Neural cell (in vitro differentiated cells): ENCODE measurements around the gene ERG28. TPM values are rescaled to one million over a fixed set of nuclear protein-coding genes. Genes with fewer than 3 reads are reported as not detected.

Experiments
- H2AFZ ChIP-seq: fragments of 200-600, 300-800 bp; sonication (generic), shearing (Covaris generic); 2 replicates; pipeline ENCODE4 v1.6.0; 2014; ENCODE audit warnings: low read depth, mild to moderate bottlenecking, antibody characterized with exemption, low read length, moderate library complexity
- H3F3A ChIP-seq: fragments of 200-600 bp; shearing (Covaris generic); 2 replicates; pipeline ENCODE4 v1.6.1; 2016; ENCODE audit warnings: mild to moderate bottlenecking, moderate library complexity, mixed read lengths, antibody characterized with exemption, low read length; ENCODE audit not compliant: insufficient read depth, poor library complexity, severe bottlenecking
- H3K27ac ChIP-seq: fragments of 200-600, 300-800 bp; sonication (generic), shearing (Covaris generic); 2 replicates; pipeline ENCODE4 v1.5.1; 2014; ENCODE audit warnings: mild to moderate bottlenecking, low read length, moderate library complexity
- H3K27me3 ChIP-seq: fragments of 300-800, 200-600 bp; sonication (generic), shearing (Covaris generic); 2 replicates; pipeline ENCODE4 v1.6.0; 2014; ENCODE audit warnings: mild to moderate bottlenecking, low read depth, low read length, moderate library complexity; ENCODE audit not compliant: insufficient read depth
- H3K36me3 ChIP-seq: fragments of 300-800, 200-600 bp; sonication (generic), shearing (Covaris generic); 2 replicates; pipeline ENCODE4 v1.5.1; 2014; ENCODE audit warnings: mild to moderate bottlenecking, antibody characterized with exemption, low read length, moderate library complexity; ENCODE audit not compliant: insufficient read depth
- H3K4me2 ChIP-seq: fragments of 300-800, 200-600 bp; sonication (generic), shearing (Covaris generic); 2 replicates; pipeline ENCODE4 v1.6.0; 2014; ENCODE audit warnings: mild to moderate bottlenecking, low read length
- H3K4me3 ChIP-seq: fragments of 300-800, 200-600 bp; sonication (generic), shearing (Covaris generic); 2 replicates; pipeline ENCODE4 v1.5.1; 2014; ENCODE audit warnings: mild to moderate bottlenecking, low read length, moderate library complexity
- H3K79me2 ChIP-seq: fragments of 200-600 bp; shearing (Covaris generic); replicated peaks from 2 replicates; pipeline ENCODE4 v1.6.0; 2014; ENCODE audit warnings: mild to moderate bottlenecking, low read length, moderate library complexity; ENCODE audit not compliant: insufficient read depth
- H3K9ac ChIP-seq: fragments of 300-800, 200-600 bp; sonication (generic), shearing (Covaris generic); 2 replicates; pipeline ENCODE4 v1.6.1; 2016; ENCODE audit warnings: mild to moderate bottlenecking, low read length, mixed read lengths
- H3K9me2 ChIP-seq: fragments of 200-600 bp; shearing (Covaris generic); 2 replicates; pipeline ENCODE4 v1.6.1; 2016; ENCODE audit warnings: mild to moderate bottlenecking, low read length, mixed read lengths; ENCODE audit not compliant: insufficient read depth
- H3K9me3 ChIP-seq: fragments of 200-600, 300-800 bp; sonication (generic), shearing (Covaris generic); 2 replicates; pipeline ENCODE4 v1.6.1; 2016; ENCODE audit warnings: mild to moderate bottlenecking, mixed run types, low read length, moderate library complexity, mixed read lengths
- H4K20me1 ChIP-seq: fragments of 200-600 bp; shearing (Covaris generic); 2 replicates; pipeline ENCODE4 v1.6.1; 2016; ENCODE audit warnings: mild to moderate bottlenecking, mixed run types; ENCODE audit not compliant: insufficient read depth
- EP300 ChIP-seq: fragments of 450-650 bp; conservative IDR thresholded peaks from 2 replicates; pipeline ENCODE4 v1.6.1; 2014; ENCODE audit warnings: antibody characterized with exemption, mild to moderate bottlenecking, moderate library complexity; ENCODE audit not compliant: poor library complexity, severe bottlenecking
- EZH2 ChIP-seq: fragments of 200-600, 300-800 bp; shearing (Covaris generic), sonication (generic); IDR thresholded peaks from 2 replicates; pipeline ENCODE4 v1.6.1; 2014; ENCODE audit warnings: antibody characterized with exemption, low read length, borderline replicate concordance, mild to moderate bottlenecking; ENCODE audit not compliant: insufficient read depth, poor library complexity, severe bottlenecking
- MXI1 ChIP-seq: fragments of 450-650 bp; conservative IDR thresholded peaks from 2 replicates; pipeline ENCODE4 v1.6.1; 2014; ENCODE audit warnings: antibody characterized with exemption, mild to moderate bottlenecking; ENCODE audit not compliant: poor library complexity, severe bottlenecking
- POLR2AphosphoS5 ChIP-seq: IDR thresholded peaks from 2 replicates; pipeline ENCODE4 v1.6.1; 2012
- RAD21 ChIP-seq: fragments of 450-650 bp; conservative IDR thresholded peaks from 2 replicates; pipeline ENCODE4 v1.6.1; 2014; ENCODE audit warnings: antibody characterized with exemption, mild to moderate bottlenecking, moderate library complexity
- SMC3 ChIP-seq: fragments of 450-650 bp; conservative IDR thresholded peaks from 2 replicates; pipeline ENCODE4 v1.6.1; 2014; ENCODE audit warnings: antibody characterized with exemption, mild to moderate bottlenecking, moderate library complexity; ENCODE audit not compliant: poor library complexity
- TAF1 ChIP-seq: IDR thresholded peaks from 2 replicates; pipeline ENCODE4 v1.6.1; 2012; ENCODE audit warnings: low read depth
- polyA plus RNA-seq: library from polyadenylated mRNA; depleted of rRNA; stranded (reverse); fragments of >200 nt; gene quantifications from 2 replicates; pipeline ENCODE4 v1.2.3, GENCODE V29; 2014
- TF ChIP-seq, protein P1 (sequence below): fragments of 450-650 bp; IDR thresholded peaks from 2 replicates; pipeline ENCODE4 v1.5.1; 2014; ENCODE audit warnings: antibody characterized with exemption, mild to moderate bottlenecking, moderate library complexity; ENCODE audit not compliant: poor library complexity, severe bottlenecking
- TF ChIP-seq, protein P2 (sequence below): IDR thresholded peaks from 2 replicates; pipeline ENCODE4 v1.6.1; 2012; ENCODE audit warnings: borderline replicate concordance

ERG28 gene
- polyA plus RNA-seq, 1 donor from 2014 or later = 23.4 TPM

DNA sequence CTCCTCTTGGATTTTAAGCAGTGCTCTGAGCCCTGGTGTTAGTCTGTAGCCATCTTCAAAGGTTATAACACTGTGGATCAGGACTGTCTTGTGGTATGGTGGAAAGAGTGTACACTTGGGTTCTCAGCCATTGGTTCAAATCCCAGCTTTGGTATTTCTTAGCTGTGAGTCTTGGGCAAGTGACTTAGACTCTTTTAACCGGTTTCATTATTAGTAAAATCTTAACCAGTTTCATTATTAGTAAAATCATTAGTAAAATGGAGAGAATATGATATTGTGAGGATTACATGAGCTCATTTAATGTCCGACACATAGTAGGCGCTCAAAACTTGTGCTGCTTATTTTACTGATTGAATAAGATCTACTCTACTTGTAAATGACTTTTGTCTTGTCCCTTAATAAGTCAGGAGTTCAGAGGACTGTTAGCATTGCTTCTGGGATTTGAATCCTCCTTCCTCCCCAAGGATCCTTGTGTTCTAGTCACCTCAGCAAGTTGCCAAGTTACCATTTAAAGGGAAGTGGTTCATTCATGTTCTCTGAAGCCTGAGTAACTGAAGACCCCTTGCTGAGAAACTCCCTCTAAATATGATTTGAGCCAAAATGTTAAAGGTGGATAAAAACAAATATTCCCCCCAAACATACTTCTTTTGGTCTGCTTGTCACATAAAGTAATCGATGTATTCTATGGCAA is 12.8 kb upstream of the ERG28 start:
- Histone ChIP-seq H2AFZ (no peak overlapping the region), H3K79me2 (no peaks in the 10 kb centered on the region), H3K9me2 (no peaks in the 10 kb centered on the region), H3K36me3 (peaks cover 16% of the 10 kb centered on the region), H3K27me3 (no peaks in the 10 kb centered on the region), H4K20me1 (no peaks in the 10 kb centered on the region), H3K9me3 (no peaks in the 10 kb centered on the region), H3K9ac (no peak overlapping the region), H3F3A (no peaks in the 10 kb centered on the region), H3K4me2 (no peak overlapping the region), H3K27ac (no peak overlapping the region), H3K4me3 (no peak overlapping the region)
- TF ChIP-seq, protein P1, sequence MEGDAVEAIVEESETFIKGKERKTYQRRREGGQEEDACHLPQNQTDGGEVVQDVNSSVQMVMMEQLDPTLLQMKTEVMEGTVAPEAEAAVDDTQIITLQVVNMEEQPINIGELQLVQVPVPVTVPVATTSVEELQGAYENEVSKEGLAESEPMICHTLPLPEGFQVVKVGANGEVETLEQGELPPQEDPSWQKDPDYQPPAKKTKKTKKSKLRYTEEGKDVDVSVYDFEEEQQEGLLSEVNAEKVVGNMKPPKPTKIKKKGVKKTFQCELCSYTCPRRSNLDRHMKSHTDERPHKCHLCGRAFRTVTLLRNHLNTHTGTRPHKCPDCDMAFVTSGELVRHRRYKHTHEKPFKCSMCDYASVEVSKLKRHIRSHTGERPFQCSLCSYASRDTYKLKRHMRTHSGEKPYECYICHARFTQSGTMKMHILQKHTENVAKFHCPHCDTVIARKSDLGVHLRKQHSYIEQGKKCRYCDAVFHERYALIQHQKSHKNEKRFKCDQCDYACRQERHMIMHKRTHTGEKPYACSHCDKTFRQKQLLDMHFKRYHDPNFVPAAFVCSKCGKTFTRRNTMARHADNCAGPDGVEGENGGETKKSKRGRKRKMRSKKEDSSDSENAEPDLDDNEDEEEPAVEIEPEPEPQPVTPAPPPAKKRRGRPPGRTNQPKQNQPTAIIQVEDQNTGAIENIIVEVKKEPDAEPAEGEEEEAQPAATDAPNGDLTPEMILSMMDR = no peak
- TF ChIP-seq RAD21 = no peak
- no peak for TF ChIP-seq EZH2
- no peak for TF ChIP-seq POLR2AphosphoS5
- TF ChIP-seq MXI1 = no peak
- TF ChIP-seq EP300 = no peak
- no peak for TF ChIP-seq SMC3
- no peak for TF ChIP-seq TAF1
- TF ChIP-seq, protein P2, sequence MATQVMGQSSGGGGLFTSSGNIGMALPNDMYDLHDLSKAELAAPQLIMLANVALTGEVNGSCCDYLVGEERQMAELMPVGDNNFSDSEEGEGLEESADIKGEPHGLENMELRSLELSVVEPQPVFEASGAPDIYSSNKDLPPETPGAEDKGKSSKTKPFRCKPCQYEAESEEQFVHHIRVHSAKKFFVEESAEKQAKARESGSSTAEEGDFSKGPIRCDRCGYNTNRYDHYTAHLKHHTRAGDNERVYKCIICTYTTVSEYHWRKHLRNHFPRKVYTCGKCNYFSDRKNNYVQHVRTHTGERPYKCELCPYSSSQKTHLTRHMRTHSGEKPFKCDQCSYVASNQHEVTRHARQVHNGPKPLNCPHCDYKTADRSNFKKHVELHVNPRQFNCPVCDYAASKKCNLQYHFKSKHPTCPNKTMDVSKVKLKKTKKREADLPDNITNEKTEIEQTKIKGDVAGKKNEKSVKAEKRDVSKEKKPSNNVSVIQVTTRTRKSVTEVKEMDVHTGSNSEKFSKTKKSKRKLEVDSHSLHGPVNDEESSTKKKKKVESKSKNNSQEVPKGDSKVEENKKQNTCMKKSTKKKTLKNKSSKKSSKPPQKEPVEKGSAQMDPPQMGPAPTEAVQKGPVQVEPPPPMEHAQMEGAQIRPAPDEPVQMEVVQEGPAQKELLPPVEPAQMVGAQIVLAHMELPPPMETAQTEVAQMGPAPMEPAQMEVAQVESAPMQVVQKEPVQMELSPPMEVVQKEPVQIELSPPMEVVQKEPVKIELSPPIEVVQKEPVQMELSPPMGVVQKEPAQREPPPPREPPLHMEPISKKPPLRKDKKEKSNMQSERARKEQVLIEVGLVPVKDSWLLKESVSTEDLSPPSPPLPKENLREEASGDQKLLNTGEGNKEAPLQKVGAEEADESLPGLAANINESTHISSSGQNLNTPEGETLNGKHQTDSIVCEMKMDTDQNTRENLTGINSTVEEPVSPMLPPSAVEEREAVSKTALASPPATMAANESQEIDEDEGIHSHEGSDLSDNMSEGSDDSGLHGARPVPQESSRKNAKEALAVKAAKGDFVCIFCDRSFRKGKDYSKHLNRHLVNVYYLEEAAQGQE = no peak

DNA sequence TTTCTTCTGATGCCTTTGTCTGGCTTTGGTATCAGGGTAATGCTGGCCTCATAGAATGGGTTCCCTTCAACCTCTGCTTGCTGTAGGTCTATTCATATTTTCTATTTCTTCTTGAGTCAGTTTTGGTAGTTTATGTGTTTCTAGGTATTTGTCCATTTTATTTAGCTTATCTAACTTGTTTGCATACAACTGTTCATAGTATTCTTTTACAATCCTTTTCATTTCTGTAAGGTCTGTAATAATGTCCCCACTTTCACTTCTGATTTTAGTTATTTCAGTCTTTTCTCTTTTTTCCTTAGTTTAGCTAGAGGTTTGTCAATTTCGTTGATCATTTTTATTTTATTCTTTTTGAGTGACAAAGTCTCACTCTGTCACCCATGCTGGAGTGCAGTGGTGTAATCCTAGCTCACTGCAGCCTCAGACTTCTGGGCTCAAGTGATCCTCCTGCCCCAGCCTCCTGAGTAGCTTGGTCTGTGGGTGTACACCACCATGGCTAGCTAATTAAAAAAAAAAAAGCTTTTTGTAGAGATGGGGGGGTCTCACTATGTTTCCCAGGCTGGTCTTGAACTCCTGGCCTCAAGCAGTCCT is 12.0 kb upstream of the ERG28 start:
- no peaks in the 10 kb centered on the region for H3K27me3 ChIP-seq
- H3K27ac ChIP-seq = no peak overlapping the region
- no peak overlapping the region for H2AFZ ChIP-seq
- no peak overlapping the region for H3K4me2 ChIP-seq
- no peaks in the 10 kb centered on the region for H3K9me2 ChIP-seq
- no peaks in the 10 kb centered on the region for H3F3A ChIP-seq
- H3K9me3 ChIP-seq = no peaks in the 10 kb centered on the region
- no peaks in the 10 kb centered on the region for H4K20me1 ChIP-seq
- no peak overlapping the region for H3K9ac ChIP-seq
- TF ChIP-seq TAF1 (no peak), POLR2AphosphoS5 (no peak), MXI1 (no peak), RAD21 (no peak), SMC3 (no peak), EZH2 (no peak), EP300 (no peak)
- TF ChIP-seq, protein P2 = no peak
- TF ChIP-seq, protein P1 = no peak
- H3K79me2 ChIP-seq = no peaks in the 10 kb centered on the region
- H3K4me3 ChIP-seq = no peak overlapping the region
- peaks cover 16% of the 10 kb centered on the region for H3K36me3 ChIP-seq
